Neural progenitor cell (in vitro differentiated cells): Measurements from ENCODE around the gene GJA5.

ENCODE experiments used
- EZH2 ChIP-seq: fragments of 200-600 bp; sonication (generic); IDR thresholded peaks from 2 replicates; pipeline ENCODE4 v1.6.1; 2017; ENCODE audit warnings: antibody characterized with exemption, mild to moderate bottlenecking, moderate library complexity
- EZH2phosphoT487 ChIP-seq: fragments of 200-600 bp; sonication (generic); IDR thresholded peaks from 2 replicates; pipeline ENCODE4 v1.6.1; 2017; ENCODE audit warnings: antibody characterized with exemption
- TF ChIP-seq, protein P1 (sequence below): fragments of 200-600 bp; sonication (generic); IDR thresholded peaks from 2 replicates; pipeline ENCODE4 v1.5.1; 2017; ENCODE audit warnings: antibody characterized with exemption, mild to moderate bottlenecking

DNA sequence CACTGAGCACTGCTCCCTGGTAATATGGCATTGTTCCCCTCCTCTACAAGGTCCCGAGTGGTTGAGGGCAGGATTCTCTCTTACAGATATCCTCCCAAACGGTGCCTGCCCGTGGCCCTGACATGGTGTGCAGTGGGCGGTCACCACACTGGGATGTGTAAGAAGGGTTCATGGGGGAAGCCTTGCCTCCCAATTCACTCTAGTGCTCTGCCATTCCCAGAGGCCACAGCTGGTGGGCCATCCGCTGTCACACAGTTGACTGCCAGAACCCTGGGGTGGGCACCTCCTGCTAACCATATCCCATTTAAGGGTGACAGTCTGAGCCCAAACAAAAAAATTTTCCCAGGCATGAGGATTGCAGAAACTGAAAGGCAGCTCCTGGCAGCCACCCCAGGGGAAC is 9.1 kb downstream of the GJA5 start:
- TF ChIP-seq, protein P1, sequence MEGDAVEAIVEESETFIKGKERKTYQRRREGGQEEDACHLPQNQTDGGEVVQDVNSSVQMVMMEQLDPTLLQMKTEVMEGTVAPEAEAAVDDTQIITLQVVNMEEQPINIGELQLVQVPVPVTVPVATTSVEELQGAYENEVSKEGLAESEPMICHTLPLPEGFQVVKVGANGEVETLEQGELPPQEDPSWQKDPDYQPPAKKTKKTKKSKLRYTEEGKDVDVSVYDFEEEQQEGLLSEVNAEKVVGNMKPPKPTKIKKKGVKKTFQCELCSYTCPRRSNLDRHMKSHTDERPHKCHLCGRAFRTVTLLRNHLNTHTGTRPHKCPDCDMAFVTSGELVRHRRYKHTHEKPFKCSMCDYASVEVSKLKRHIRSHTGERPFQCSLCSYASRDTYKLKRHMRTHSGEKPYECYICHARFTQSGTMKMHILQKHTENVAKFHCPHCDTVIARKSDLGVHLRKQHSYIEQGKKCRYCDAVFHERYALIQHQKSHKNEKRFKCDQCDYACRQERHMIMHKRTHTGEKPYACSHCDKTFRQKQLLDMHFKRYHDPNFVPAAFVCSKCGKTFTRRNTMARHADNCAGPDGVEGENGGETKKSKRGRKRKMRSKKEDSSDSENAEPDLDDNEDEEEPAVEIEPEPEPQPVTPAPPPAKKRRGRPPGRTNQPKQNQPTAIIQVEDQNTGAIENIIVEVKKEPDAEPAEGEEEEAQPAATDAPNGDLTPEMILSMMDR: no peak
- TF ChIP-seq EZH2phosphoT487 (no peak), EZH2 (no peak)
